ENCODE results near the gene TMEM235. TPM values are rescaled to one million over a fixed set of nuclear protein-coding genes. Genes with fewer than 3 reads are reported as not detected.
A peak's percentile ranks its signal among the peaks of the same experiment; 100 is the strongest.

Gene TMEM235
- total RNA-seq, 6 experiments from 2014 or later: not detected

- TF ChIP-seq POLR2A (IDR thresholded peaks at IDR 0.05): no peak
- TF ChIP-seq, protein P1, sequence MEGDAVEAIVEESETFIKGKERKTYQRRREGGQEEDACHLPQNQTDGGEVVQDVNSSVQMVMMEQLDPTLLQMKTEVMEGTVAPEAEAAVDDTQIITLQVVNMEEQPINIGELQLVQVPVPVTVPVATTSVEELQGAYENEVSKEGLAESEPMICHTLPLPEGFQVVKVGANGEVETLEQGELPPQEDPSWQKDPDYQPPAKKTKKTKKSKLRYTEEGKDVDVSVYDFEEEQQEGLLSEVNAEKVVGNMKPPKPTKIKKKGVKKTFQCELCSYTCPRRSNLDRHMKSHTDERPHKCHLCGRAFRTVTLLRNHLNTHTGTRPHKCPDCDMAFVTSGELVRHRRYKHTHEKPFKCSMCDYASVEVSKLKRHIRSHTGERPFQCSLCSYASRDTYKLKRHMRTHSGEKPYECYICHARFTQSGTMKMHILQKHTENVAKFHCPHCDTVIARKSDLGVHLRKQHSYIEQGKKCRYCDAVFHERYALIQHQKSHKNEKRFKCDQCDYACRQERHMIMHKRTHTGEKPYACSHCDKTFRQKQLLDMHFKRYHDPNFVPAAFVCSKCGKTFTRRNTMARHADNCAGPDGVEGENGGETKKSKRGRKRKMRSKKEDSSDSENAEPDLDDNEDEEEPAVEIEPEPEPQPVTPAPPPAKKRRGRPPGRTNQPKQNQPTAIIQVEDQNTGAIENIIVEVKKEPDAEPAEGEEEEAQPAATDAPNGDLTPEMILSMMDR (IDR thresholded peaks at IDR 0.05): no peak
- H3K4me3 ChIP-seq: no peak overlapping the region
- DNase-seq (no peak), ATAC-seq (peak in 2 of 4 donors; percentile 46)
- H3K36me3 ChIP-seq: no peaks in the 10 kb centered on the region
- H3K9me3 ChIP-seq: no peaks in the 10 kb centered on the region
- intact Hi-C loops (cut with DNase I): loop anchor here in 1 of 2 donors (10.0 kb wide), 1 partner anchor 127 kb away; no protein-coding TSS in a partner anchor
- no peak overlapping the region for H3K27ac ChIP-seq
- H3K27me3 ChIP-seq: no peaks in the 10 kb centered on the region
- WGBS (ENCODE audit: insufficient coverage, low coverage, low lambda C conversion rate, missing lambda C conversion rate): 70% methylated on average over 10 of the region's 21 CpGs
- H3K4me1 ChIP-seq: no peaks in the 10 kb centered on the region
Observed at GRCh38 chr17:78242024-78242742, 10.8 kb downstream of the TMEM235 start.

GRCh38 chr17:78247304-78247703 lies 15.9 kb downstream of the TMEM235 start:
- no peaks in the 10 kb centered on the region for H3K27me3 ChIP-seq
- H3K9me3 ChIP-seq: no peaks in the 10 kb centered on the region
- intact Hi-C loops (cut with DNase I): loop anchor here (5.0 to 10.0 kb wide), 2 partner anchors 130 to 133 kb away; no protein-coding TSS in a partner anchor
- DNase-seq (no peak), ATAC-seq (no peak)
- 84% methylated on average over 4 of the region's 8 CpGs for WGBS (ENCODE audit: insufficient coverage, low coverage, low lambda C conversion rate, missing lambda C conversion rate)
- no peak for TF ChIP-seq POLR2A (IDR thresholded peaks at IDR 0.05)
- TF ChIP-seq, protein P1 (IDR thresholded peaks at IDR 0.05): no peak
- H3K4me3 ChIP-seq: no peak overlapping the region
- no peaks in the 10 kb centered on the region for H3K36me3 ChIP-seq
- H3K27ac ChIP-seq: no peak overlapping the region
- H3K4me1 ChIP-seq: peaks cover 0 to 7% (median 0%) of the 10 kb centered on the region in 4 donors

- TF ChIP-seq, protein P1 (IDR thresholded peaks at IDR 0.05): no peak
- no peak for TF ChIP-seq POLR2A (IDR thresholded peaks at IDR 0.05)
- ATAC-seq: peak; percentile 42 to 70 (median 56)
- no peaks in the 10 kb centered on the region for H3K36me3 ChIP-seq
- no peak overlapping the region for H3K4me3 ChIP-seq
- no peaks in the 10 kb centered on the region for H3K9me3 ChIP-seq
- WGBS (ENCODE audit: insufficient coverage, low coverage, low lambda C conversion rate, missing lambda C conversion rate): 50% methylated on average over 14 of the region's 30 CpGs
- DNase-seq: peak in 1 of 3 donors; percentile 74
- H3K4me1 ChIP-seq: peaks cover 0 to 7% (median 0%) of the 10 kb centered on the region in 4 donors
- intact Hi-C loops (cut with DNase I): loop anchor here (5.0 to 10.0 kb wide), 2 partner anchors 131 to 133 kb away; no protein-coding TSS in a partner anchor
- peak overlapping the region in 2 of 3 donors; percentile 33 to 63 for H3K27ac ChIP-seq
- H3K27me3 ChIP-seq: no peaks in the 10 kb centered on the region
Observed at GRCh38 chr17:78248051-78248914, 16.9 kb downstream of the TMEM235 start.

DNA sequence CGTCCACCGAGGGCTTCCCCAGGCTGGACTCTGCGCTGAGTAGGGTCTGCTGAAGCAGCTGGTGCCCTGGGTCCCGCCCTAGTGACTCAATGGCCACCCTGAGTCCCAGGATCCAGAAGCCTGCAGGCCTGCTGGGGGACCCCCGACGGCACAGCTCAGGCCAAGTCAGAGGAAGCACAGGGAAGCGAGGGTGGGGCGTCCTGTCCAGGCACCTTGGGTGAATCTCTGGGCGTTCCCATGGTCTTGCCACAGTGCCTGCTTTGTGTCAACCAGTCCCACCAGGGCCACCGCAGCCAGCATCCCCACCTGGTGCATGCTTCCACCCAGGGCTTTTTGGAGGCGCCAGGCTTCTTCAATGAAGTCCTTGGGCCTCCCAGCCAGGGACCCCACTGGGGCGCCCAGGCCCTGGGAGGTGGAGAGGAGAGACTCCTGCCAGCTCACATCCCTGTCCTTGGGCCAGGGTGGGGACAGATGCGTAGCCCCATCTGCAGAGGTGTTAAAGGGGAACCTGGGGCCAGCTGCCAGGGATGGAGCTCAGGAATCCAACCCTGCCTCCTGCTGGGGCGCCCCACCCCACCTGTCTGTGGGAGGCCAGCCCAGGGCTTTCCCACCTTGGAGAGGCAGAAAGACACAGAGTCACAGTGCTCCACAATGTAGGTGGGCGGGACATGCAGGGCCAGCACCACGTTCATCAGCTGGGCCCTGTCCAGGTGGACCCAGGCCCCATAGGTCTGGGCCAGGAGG lies 17.8 kb downstream of the TMEM235 start:
- no peaks in the 10 kb centered on the region for H3K27me3 ChIP-seq
- no peaks in the 10 kb centered on the region for H3K36me3 ChIP-seq
- no peak for ATAC-seq
- TF ChIP-seq, protein P1 (IDR thresholded peaks at IDR 0.05): no peak
- TF ChIP-seq POLR2A (IDR thresholded peaks at IDR 0.05): no peak
- WGBS (ENCODE audit: insufficient coverage, low coverage, low lambda C conversion rate, missing lambda C conversion rate): 90% methylated on average over 2 of the region's 16 CpGs
- no peaks in the 10 kb centered on the region for H3K9me3 ChIP-seq
- intact Hi-C loops (cut with DNase I): loop anchor here (5.0 to 10.0 kb wide), 2 partner anchors 132 to 134 kb away; no protein-coding TSS in a partner anchor
- H3K27ac ChIP-seq: peak overlapping the region in 2 of 3 donors; percentile 33 to 63
- DNase-seq: no peak
- peak overlapping the region in 1 of 3 donors; percentile 5 for H3K4me3 ChIP-seq
- H3K4me1 ChIP-seq: peaks cover 0 to 12% (median 3%) of the 10 kb centered on the region in 4 donors
